Skin of body (tissue), 2 donors: Measurements from ENCODE around the gene SOCS2. TPM values are rescaled to one million over a fixed set of nuclear protein-coding genes. Genes with fewer than 3 reads are reported as not detected.

Experiments
- DNase-seq: peaks from one replicate; lab custom pipeline; 2025; lab: John Stamatoyannopoulos, UW
- total RNA-seq: library from RNA; depleted of rRNA; stranded (reverse); fragments of >200 nt; gene quantifications from one replicate; pipeline ENCODE4 v1.2.3, GENCODE V29; 2014

The SOCS2 gene
- total RNA-seq, 1 donor from 2014 or later = 23.7 TPM

DNA sequence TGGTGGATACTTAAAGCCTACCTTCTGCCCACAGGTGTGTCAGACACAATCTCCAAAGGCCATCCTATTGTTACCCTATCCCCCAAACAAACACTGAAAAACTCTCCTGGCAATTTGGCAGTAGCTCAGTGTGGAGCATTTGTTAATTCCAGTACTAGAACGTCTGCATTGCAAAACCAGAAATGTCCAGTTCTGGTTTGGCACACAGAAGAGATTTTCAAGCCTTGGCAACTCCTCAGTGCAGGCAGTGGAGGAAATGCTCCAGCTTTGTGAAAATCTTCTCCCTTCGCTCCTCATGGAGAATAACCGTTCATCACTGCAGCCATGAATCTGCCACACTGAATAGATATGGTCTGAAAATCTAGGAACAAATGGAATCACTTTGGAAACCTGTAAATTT, 5.3 kb upstream of the SOCS2 start:
- no peak for DNase-seq

DNA sequence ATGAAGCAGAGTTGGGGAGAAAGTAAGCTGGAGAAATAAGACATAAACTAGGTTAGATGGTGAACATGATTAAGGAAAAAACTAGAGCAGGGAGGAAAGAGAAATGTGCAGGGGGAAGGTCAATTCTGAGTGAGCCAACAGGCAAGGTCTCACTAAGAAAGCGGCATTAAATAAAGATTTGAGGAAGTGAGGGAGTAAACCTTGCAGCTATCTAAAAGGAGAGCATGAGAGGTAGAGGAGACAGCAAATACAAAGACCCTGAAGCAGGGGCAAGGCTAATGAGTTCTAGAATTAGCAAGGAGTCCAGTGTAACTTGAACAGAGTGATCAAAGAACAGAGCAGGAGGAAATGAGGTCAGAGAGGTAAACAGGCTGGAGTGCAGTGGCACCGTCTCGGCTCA, 4.4 kb upstream of the SOCS2 start:
- DNase-seq = no peak

DNA sequence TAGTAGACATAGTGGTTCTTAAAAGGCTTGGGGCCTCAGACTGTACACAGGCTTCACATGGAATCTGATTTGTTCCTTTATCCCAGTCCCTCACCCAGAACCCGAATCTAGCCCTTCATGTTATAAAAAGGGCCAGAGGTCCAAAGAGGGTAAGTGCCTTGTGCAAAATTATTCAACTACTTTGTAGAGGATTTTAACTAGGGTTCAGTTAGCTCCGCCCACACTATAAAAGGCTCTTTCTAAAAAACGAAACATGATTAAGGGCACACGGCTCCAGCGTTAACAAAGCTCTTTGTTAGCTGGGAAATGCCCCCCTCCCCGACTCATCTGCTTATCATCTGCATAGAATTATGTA, 3.2 kb upstream of the SOCS2 start:
- no peak for DNase-seq

DNA sequence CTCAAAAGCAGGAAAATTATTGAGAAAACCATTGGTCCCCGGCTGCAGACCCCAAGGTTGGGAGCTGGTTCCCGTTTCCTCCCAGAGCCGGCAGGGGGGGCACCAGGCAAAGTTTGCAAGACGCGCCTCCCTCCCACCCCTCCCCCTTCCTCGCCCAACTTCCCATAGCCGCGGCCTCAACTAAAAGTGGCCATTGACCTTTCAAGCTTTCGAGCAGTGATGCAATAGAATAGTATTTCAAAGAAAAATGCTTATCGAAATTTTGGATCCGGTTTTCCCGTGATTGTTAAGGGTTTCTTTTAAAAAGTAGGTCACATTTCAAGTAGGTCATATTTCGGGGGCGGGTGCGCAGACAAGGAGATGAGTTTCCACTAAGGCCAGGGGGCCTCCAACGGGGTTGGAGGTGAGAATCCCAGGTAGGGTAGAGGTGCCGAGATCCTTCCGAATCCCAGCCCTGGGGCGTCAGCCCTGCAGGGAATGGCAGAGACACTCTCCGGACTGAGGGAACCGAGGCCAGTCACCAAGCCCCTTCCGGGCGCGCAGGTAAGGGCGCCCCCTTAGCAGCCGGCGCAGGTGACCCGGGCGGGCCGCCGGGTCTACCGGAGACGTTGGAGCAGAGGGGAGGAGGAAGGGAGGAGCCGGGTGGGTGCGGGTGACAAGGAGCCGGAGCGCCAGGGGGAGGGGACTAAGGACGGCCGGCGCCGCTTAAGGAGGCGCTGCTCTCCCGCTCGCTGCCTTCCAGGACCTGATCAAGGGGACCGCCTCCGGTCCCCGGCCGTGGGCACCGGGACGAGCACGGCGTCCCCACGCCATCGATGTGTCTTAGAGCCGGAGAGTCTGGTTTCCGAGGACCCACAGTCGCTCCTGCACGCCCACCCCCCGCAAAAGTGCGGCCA, 2.6 kb upstream of the SOCS2 start:
- peak; percentile 85 for DNase-seq

- DNase-seq = peak; percentile 97
Measured at GRCh38 chr12:93570552-93571364, 1.7 kb upstream of the SOCS2 start.

- peak; percentile 42 for DNase-seq
Measured at GRCh38 chr12:93571365-93571924, 1.0 kb upstream of the SOCS2 start.

GRCh38 chr12:93572712-93573551, 457 bp downstream of the SOCS2 start:
- no peak for DNase-seq

- no peak for DNase-seq
Measured at GRCh38 chr12:93573552-93574223, 1.2 kb downstream of the SOCS2 start.

DNA sequence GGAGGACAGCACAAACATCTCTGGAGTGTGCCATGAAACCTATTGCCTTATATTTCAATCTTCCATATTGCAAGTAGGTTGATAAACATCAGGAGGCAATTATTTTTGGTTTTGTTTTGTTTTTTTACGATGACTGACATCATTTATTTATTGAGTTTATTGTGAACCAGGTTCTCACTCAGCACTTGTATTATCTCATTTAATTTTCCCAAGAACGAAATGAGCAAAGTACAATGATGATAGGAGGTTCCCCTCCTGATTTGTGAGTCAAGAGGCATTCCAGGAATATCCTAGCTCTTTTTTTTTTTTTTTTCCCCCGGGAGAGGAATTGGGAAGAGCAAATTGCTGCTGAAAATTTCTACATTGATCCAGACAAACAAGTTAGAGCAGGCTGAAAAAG, 4.7 kb downstream of the SOCS2 start:
- no peak for DNase-seq

- DNase-seq = no peak
Measured at GRCh38 chr12:93578221-93578620, 5.7 kb downstream of the SOCS2 start.

GRCh38 chr12:93580682-93581081, 8.2 kb downstream of the SOCS2 start:
- DNase-seq = no peak

GRCh38 chr12:93581370-93581769, 8.9 kb downstream of the SOCS2 start:
- no peak for DNase-seq

GRCh38 chr12:93582351-93582750, 9.9 kb downstream of the SOCS2 start:
- no peak for DNase-seq

DNA sequence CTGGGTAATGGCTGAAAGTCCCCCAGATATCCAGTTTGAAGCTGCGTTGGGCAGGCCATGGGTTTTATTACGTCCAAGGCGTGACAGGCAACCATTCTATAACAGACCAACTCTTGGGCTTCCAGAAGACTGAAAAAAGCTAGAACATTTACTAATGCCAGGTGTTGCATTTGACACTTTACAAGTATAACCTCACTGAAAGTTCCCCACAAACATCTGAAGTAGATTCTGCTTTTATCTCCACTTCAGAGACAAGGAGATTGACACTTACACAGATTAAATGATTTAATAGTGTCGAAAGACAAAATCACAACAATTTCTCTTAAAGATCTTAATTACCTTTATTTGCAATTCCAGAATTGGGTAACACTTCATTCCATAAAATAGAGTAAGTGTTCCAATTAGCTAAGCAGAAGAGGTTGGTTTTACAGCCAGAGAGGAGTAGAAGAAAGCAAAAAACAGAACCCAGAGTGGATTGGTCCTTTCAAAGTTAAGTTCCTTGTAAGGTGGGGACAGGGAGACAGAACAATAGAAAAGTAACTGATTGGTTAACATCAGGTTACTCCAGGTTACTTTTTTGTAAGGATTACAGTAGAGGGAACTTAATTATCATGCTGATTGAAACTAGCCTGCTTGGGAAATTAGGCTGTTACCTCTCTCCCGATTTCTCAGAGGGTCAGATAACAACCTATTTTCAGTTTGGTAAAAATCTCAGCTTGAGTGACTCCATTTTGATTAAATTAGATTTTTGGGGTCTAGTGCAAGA, 11.3 kb downstream of the SOCS2 start:
- DNase-seq = no peak

GRCh38 chr12:93585247-93585646, 12.8 kb downstream of the SOCS2 start:
- DNase-seq = no peak

- no peak for DNase-seq
Measured at GRCh38 chr12:93587611-93588010, 15.1 kb downstream of the SOCS2 start.

DNA sequence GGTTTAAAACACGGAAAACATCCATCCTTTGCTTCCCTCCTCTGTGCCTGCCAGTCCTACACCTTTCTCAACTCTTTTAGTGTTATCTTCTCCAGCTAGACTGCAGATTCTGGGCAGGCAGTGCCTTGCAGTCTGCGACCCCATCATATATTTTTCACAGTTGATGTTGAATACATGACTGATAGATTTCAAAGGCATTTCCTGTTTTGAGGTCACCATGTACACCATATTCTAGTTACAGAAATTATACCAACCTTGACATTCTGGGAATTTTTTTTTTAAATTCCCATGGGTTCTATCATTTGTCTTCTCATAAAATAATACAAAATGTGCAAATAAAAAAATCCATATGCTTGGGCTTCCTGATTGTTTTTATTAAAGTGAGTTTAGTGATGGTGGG, 16.6 kb downstream of the SOCS2 start:
- DNase-seq = no peak

DNA sequence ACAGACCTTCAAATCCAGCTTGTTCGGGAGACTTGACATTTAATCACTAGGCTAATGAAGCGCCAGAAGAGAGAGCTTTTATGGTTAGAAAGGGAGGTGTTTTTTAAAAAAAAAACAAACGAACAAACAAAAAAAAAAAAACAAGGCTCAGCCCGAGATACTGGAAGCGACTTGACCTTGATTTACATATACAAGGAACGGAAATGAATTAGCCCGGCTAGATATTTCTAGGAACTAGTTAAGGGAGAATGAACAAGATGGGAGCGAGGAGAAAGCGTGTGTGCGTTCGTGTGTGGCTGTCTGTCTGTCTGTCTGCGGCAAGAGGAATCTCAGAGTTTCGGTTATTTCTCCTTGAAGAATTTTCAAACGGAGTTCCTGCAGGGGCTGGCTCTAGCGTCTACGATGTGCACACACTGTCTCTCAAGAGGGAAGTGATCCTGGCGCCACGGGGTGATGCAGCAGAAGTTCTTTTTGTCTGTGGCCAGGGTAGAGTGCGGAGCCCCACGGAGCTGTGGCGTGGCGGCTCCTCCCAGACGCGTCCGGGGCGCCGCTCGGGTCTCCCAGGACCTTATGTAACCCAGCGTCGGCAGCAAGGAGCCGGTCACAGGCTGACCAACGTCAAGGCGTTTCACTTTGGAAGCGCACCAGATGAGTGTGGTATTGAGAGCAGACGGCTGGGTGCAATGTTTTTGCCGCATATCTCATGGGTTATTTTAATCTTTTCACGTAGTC, 18.8 kb downstream of the SOCS2 start:
- DNase-seq = peak; percentile 52

- no peak for DNase-seq
Measured at GRCh38 chr12:93592641-93593406, 20.3 kb downstream of the SOCS2 start.
